Activated CD8-positive, alpha-beta T cell treated with anti-CD3 and anti-CD28 coated beads for 36 hours (primary cell): ENCODE measurements around the gene OR11H7. TPM values are rescaled to one million over a fixed set of nuclear protein-coding genes. Genes with fewer than 3 reads are reported as not detected.
"Not testable (repeated sequence)": the region's sequence is repeated elsewhere in the genome, so short reads cannot be mapped to it uniquely, and the experiment has no call there.

Experiments
- ATAC-seq: fragments of 200-7000 bp; cut with Tn5 transposase; one replicate; pipeline ENCODE4 v1.10.0; 2021; ENCODE audit warnings: mild to moderate bottlenecking, moderate library complexity
- CTCF ChIA-PET: fragments of 350-600 bp; sonication (Branson Sonifier 250); formaldehyde crosslinking; loops from one replicate; lab custom pipeline; 2021; ENCODE audit warnings: antibody characterized with exemption; lab: Charles Lee
- POLR2A ChIA-PET: fragments of 350-600 bp; sonication (Branson Sonifier 250); formaldehyde crosslinking; loops from one replicate; lab custom pipeline; 2021; ENCODE audit warnings: antibody characterized with exemption; lab: Charles Lee
- DNase-seq: peaks from one replicate; pipeline ENCODE4 v3.0.0-alpha.2; 2020
- H3K27ac Mint-ChIP-seq: one replicate; pipeline ENCODE4 v1.8.0; 2021; ENCODE audit warnings: mild to moderate bottlenecking, mixed read lengths
- H3K27me3 Mint-ChIP-seq: one replicate; pipeline ENCODE4 v1.8.0; 2021; ENCODE audit warnings: mixed read lengths
- H3K36me3 Mint-ChIP-seq: one replicate; pipeline ENCODE4 v1.8.0; 2021; ENCODE audit warnings: low read depth, mixed read lengths
- H3K4me1 Mint-ChIP-seq: one replicate; pipeline ENCODE4 v1.8.0; 2021; ENCODE audit warnings: low read depth, mixed read lengths
- H3K4me3 Mint-ChIP-seq: one replicate; pipeline ENCODE4 v1.8.0; 2021; ENCODE audit warnings: mild to moderate bottlenecking, moderate library complexity, mixed read lengths
- H3K9me3 Mint-ChIP-seq: one replicate; pipeline ENCODE4 v1.8.0; 2021; ENCODE audit warnings: mixed read lengths
- intact Hi-C: fragments of 100-400 bp; cut with micrococcal nuclease; formaldehyde crosslinking; loops from one replicate; pipeline ENCODE4 v1.10.0; 2022
- total RNA-seq, 2 experiments: library from RNA; stranded (reverse); gene quantifications; one replicate each; pipeline ENCODE4 v1.2.3, GENCODE V29; 2021
- TF ChIP-seq, protein P1 (sequence below): fragments of 200-600 bp; IDR thresholded peaks from one replicate; pipeline ENCODE4 v1.8.0; 2022; ENCODE audit warnings: antibody characterized with exemption, mild to moderate bottlenecking

OR11H7 gene
- total RNA-seq, 2 experiments from 2014 or later = not detected

DNA sequence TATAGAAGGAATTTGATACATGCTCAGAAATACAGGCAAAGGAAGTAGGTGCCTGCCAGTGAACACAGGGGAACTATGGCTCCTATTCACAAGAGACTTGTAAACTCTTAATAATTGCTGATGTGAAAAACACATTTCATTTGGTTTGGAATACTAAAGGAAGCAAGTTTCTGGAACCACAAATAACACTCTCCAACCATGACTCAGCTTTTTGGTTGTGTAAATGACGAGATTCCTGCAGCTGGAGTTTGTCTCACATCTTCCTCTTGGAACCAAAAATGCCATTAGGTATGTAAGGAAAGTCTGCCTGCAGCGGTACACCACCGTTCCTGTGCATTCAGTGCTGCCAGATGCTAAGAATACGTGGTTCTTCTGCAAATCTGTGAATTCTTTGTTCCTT, 9.7 kb upstream of the OR11H7 start:
- Mint-ChIP-seq H3K27ac (no peak overlapping the region), H3K27me3 (peaks cover 4% of the 10 kb centered on the region), H3K9me3 (no peaks in the 10 kb centered on the region), H3K4me3 (no peak overlapping the region), H3K36me3 (no peaks in the 10 kb centered on the region), H3K4me1 (no peaks in the 10 kb centered on the region)
- ATAC-seq = no peak
- CTCF ChIA-PET = no interaction called here
- intact Hi-C loops = no loop called here
- no peak for DNase-seq
- TF ChIP-seq, protein P1, sequence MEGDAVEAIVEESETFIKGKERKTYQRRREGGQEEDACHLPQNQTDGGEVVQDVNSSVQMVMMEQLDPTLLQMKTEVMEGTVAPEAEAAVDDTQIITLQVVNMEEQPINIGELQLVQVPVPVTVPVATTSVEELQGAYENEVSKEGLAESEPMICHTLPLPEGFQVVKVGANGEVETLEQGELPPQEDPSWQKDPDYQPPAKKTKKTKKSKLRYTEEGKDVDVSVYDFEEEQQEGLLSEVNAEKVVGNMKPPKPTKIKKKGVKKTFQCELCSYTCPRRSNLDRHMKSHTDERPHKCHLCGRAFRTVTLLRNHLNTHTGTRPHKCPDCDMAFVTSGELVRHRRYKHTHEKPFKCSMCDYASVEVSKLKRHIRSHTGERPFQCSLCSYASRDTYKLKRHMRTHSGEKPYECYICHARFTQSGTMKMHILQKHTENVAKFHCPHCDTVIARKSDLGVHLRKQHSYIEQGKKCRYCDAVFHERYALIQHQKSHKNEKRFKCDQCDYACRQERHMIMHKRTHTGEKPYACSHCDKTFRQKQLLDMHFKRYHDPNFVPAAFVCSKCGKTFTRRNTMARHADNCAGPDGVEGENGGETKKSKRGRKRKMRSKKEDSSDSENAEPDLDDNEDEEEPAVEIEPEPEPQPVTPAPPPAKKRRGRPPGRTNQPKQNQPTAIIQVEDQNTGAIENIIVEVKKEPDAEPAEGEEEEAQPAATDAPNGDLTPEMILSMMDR = no peak
- POLR2A ChIA-PET = no interaction called here

DNA sequence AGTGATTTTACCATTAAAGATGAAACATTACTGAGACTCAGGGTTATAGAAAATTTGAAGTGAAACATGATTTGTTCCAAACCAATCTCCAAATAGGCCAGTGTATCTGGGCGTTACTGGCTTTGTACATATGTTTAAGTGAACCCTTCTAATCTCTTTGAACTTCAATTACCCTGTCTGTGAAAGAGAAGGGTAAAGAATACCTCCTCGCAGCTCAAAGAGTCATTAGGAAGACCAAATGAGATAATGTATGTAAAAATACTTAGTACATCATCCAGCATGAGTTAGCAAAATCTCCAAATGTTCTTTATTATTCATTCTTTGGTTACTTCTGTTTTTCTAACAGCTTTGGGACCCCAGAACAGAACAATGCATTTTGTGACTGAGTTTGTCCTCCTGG, 5.4 kb upstream of the OR11H7 start, which contains the start of gene OR11H6:
Gene OR11H6 (plus strand): TSS at position 301 of the 400 bp plus-strand sequence. CDS start 0 bp downstream, at position 301.
- TF ChIP-seq, protein P1 = no peak
- ATAC-seq (no peak), DNase-seq (no peak)
- POLR2A ChIA-PET = no interaction called here
- Mint-ChIP-seq H3K9me3 (no peaks in the 10 kb centered on the region), H3K4me1 (no peaks in the 10 kb centered on the region), H3K36me3 (no peaks in the 10 kb centered on the region), H3K27ac (no peak within 1 kb of the TSS), H3K4me3 (no peak within 1 kb of the TSS), H3K27me3 (peaks cover 6% of the 10 kb centered on the region)
- CTCF ChIA-PET = interaction anchor here (1.1 kb wide), 1 partner anchor 17 kb away, joined by 3 read pairs; no protein-coding TSS in a partner anchor
- intact Hi-C loops = no loop called here

- H3K4me1 Mint-ChIP-seq, H3K27me3 Mint-ChIP-seq, DNase-seq, H3K36me3 Mint-ChIP-seq, H3K27ac Mint-ChIP-seq, ATAC-seq, H3K9me3 Mint-ChIP-seq, CTCF ChIA-PET, POLR2A ChIA-PET, H3K4me3 Mint-ChIP-seq, intact Hi-C loops: not testable (repeated sequence)
Measured at GRCh38 chr14:20235415-20235814, 6.6 kb downstream of the OR11H7 start.

DNA sequence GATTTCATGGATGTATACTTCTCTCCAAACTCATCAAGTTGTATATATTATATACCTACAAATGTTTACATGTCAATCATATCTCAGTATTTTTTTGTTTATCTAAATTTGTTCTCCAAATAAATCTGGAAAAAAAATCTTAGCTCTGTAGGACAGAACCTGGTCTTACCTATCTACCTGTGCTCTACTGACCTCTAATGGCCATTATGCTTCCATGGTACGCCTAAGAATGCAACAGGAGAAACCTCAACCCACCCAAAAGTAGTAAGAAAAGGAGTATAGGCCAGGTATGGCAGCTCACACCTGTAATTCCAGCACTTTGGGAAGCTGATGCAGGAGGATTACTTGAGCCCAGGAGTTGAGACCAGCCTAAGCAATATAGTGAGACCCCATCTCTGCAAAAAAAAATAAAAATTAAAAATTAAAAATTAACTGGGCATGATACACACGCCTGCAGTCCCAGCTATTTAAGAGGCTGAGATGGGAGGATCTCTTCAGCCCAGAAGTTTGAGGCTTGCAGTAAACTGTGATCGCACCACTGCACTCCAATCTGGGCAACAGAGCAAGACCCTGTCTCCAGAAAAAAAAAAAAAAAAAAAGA, 19.0 kb downstream of the OR11H7 start:
- DNase-seq = no peak
- Mint-ChIP-seq H3K36me3 (peaks cover 3% of the 10 kb centered on the region), H3K9me3 (peaks cover 6% of the 10 kb centered on the region), H3K4me3 (no peak overlapping the region), H3K27ac (no peak overlapping the region), H3K27me3 (no peaks in the 10 kb centered on the region), H3K4me1 (no peaks in the 10 kb centered on the region)
- ChIA-PET POLR2A (no interaction called here), CTCF (interaction anchor here (0.6 to 0.7 kb wide), 2 partner anchors 9 to 18 kb away, joined by 3 read pairs; no protein-coding TSS in a partner anchor)
- intact Hi-C loops = no loop called here
- ATAC-seq = no peak
- TF ChIP-seq, protein P1 = no peak

- Mint-ChIP-seq H3K9me3 (no peaks in the 10 kb centered on the region), H3K4me1 (no peaks in the 10 kb centered on the region), H3K4me3 (no peak overlapping the region), H3K36me3 (no peaks in the 10 kb centered on the region), H3K27me3 (no peaks in the 10 kb centered on the region), H3K27ac (no peak overlapping the region)
- DNase-seq (no peak), ATAC-seq (no peak)
- CTCF ChIA-PET = no interaction called here
- TF ChIP-seq, protein P1 = no peak
- POLR2A ChIA-PET = no interaction called here
- intact Hi-C loops = no loop called here
Measured at GRCh38 chr14:20262642-20263128, 33.9 kb downstream of the OR11H7 start.

DNA sequence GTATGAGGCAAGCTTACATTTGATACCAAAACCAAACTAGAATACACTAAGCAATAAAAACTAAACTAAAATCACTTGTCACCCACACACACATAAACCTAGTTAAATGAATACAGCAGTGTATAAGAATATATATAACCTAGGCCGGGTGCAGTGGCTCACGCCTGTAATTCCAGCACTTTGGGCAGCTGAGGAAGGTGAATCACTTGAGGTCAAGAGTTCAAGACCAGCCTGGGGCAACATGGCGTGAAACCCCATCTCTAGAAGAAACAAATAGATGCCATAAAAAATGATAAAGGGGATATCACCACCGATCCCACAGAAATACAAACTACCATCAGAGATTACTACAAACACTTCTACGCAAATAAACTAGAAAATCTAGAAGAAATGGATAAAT, 35.6 kb downstream of the OR11H7 start:
- H3K36me3 Mint-ChIP-seq, H3K27ac Mint-ChIP-seq, ATAC-seq, POLR2A ChIA-PET, H3K4me3 Mint-ChIP-seq, DNase-seq, intact Hi-C loops, CTCF ChIA-PET, H3K4me1 Mint-ChIP-seq, H3K27me3 Mint-ChIP-seq, H3K9me3 Mint-ChIP-seq: not testable (repeated sequence)
